ENCODE data around the gene GUCA1A.
"Not testable (repeated sequence)": the region's sequence is repeated elsewhere in the genome, so short reads cannot be mapped to it uniquely, and the experiment has no call there.

Gene GUCA1A

DNA sequence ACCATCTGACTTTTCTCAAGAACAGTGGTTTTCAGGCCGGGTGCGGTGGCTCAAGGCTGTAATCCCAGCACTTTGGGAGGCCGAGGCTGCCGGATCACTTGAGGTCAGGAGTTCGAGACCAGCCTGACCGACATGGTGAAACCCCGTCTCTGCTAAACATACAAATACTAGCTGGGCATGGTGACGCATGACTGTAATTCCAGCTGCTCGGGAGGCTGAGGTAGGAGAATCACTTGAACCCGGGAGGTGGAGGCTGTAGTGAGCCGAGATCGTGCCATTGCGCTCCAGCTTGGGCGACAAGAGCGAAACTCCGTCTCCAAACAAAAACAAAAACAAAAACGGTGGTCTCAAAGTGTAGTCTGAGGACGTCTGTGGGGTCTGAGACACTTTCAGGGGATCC, 43.3 kb downstream of the GUCA1A start:
- not testable (repeated sequence) for DNase-seq

DNA sequence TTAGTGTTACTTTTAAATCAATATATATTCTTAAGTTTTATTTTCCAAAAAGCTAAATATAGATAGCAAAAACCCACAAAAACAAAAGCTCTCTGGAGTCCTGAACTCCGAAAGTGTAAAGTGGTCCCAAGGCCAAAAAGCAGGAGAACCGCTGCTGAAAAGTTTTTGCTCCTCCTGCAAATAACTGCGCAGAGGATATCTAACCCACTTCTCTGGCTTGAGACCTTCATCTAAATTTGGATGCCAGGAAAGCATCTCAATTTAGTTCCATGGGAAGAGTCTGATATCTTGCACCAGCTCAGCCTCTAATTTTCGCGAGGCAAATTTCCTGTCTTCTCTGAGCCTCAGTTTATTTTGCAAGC, 44.0 kb downstream of the GUCA1A start:
- DNase-seq = no peak

DNA sequence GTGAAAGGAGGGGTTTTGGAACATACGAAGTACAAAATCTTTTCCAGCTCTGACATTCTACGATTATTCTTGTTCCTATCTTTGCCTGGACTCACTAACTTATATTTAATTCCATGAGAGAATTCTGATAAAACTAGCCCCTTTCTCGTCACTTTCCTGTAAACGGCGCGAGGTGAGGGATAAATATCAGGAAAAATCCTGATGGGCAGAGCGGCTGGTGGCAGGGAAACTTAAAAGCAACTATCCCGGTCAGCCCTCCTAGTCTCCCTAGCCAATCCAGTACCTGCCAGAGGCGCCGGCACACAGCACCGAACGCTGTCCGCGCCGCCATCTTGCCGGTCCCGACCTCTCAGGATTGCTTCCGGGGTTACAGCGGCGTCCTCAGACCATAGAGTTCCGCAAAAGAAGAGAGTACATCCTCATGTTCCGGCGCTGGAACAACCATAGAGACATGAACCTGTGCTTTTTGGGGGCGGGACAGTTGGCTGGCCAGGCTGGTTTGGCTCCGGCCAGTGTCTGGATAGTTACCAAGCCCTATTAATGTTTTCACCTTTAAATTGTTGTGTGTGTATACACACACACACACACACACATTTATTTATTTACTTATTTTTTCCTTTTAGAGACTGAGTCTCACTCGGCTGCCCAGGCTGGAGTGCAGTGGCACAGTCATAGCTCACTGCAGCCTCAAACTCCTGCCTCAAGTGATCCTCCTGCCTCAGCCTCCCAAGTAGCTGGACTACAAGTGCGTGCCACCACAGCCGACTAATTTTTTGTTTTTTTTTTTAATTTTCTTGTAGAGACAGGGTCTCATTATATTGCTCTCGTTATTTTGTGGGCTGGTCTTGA, 44.6 kb downstream of the GUCA1A start, which contains the start of gene MRPS10:
Gene MRPS10 (minus strand): TSS at position 343 of the 849 bp plus-strand sequence. CDS start 12 bp downstream, at position 331.
- peak; percentile 94 for DNase-seq

DNA sequence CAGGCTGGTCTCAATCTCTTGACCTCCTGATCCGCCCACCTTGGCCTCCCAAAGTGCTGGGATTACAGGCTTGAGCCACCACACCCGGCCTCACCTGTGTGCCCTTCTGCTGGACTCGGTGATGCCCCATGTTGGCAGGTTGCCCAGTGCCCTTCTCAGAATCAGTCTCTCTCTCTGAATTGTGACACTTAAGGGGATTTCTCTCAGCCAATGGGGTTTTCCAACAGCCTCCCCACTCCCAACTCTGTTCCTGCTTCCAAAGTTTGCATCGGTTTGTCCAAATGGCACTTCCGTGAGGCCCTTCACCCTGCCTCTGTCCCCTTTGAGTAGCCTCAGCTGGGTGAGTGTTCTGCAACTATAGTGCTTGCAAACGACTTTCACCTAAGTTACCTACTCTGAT, 47.6 kb downstream of the GUCA1A start:
- no peak for DNase-seq

- DNase-seq = no peak
Observed at GRCh38 chr6:42221546-42221945, 48.4 kb downstream of the GUCA1A start.

- DNase-seq = no peak
Observed at GRCh38 chr6:42222448-42222847, 49.3 kb downstream of the GUCA1A start.

GRCh38 chr6:42224222-42225028, 51.3 kb downstream of the GUCA1A start:
- no peak for DNase-seq

- DNase-seq = no peak
Observed at GRCh38 chr6:42225029-42225339, 51.8 kb downstream of the GUCA1A start.

DNA sequence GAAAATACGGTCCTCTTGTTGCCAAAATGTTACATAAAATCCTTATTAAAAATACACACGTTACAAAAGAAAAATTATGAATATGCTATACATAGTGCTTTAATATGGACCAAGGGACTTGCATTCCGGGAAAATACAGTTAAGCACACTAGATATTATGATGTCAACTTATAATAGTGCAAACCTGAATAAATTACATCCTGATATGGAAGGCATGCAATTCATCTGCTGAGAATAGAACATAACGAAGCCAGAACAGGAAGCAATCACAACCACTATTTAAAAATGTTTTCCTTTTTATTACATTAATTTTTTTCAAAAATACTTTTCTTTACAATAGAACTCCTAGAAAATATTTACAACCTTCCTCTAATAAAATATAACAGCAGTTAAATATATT, 52.3 kb downstream of the GUCA1A start:
- DNase-seq = no peak

GRCh38 chr6:42226161-42226611, 53.0 kb downstream of the GUCA1A start:
- no peak for DNase-seq

- DNase-seq = no peak
Observed at GRCh38 chr6:42226645-42227143, 53.5 kb downstream of the GUCA1A start.

GRCh38 chr6:42227173-42227850, 54.1 kb downstream of the GUCA1A start:
- DNase-seq = no peak

- no peak for DNase-seq
Observed at GRCh38 chr6:42228305-42228704, 55.1 kb downstream of the GUCA1A start.
